Measurements from ENCODE around the gene MGAM2.

The MGAM2 gene

DNA sequence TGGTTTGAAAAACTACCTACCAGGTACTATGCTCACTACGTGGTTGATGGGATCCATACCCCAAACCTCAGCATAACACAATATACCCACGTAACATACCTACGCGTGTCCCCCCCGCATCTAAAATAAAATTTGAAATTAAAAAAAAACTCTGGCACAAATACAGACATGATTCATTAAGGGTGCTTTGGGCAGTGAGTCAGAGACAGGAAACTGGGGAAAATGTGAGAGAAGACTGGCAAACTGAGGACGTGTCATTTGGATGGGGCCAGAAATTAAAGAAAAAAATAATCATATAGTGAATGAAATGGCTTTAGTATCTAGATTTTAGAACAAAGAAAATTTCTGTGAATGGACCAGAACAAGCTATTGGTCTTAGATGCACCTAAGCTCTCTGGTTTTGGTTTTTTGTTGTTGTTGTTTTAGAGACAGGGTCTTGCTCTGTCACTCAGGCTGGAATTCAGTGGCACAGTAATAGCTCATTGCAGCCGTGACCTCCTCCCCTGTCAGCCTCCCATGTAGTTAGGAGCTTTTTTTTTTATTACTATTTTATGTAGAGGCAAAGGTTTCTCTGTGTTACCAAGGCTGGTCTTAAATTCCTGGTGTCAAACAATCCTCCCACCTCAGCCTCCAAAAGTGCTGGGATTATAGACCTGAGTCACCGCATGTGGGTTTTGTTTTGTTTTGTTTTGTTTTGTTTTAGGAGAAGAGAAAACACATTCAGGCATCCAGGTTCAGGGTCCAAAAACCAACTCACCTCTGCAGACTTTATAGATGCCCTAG, 152.3 kb downstream of the MGAM2 start:
- DNase-seq (ENCODE audit: low read depth in 2 of 2, low spot score in 1 of 2) = no peak
